Brain (organoid and tissue), 1 donor: Measurements from ENCODE around the gene OR2J2. TPM values are rescaled to one million over a fixed set of nuclear protein-coding genes. Genes with fewer than 3 reads are reported as not detected.

Source experiments
- polyA plus RNA-seq: library from polyadenylated mRNA; stranded (reverse); fragments of 350-450 nt; fragmentation: Illumina TruSeq; extraction: RNeasy Lipid Tissue Mini Kit (QIAGEN cat#74804); gene quantifications from one replicate; pipeline ENCODE4 v1.2.3, GENCODE V29; 2015; ENCODE audit warnings: low read depth, low replicate concordance; ENCODE audit not compliant: insufficient read depth

The OR2J2 gene
- polyA plus RNA-seq, 1 donor from 2014 or later, result not detected

Other genes with a start within 250 kb of the OR2J2 start
- 54.7 TPM for gene TRIM27, start 246.9 kb upstream of the OR2J2 start, polyA plus RNA-seq
- not detected for gene ZNF311, start 165.6 kb upstream of the OR2J2 start, polyA plus RNA-seq
- not detected for gene OR2W1, start 125.7 kb upstream of the OR2J2 start, polyA plus RNA-seq
- not detected for gene OR2B3, start 83.6 kb upstream of the OR2J2 start, polyA plus RNA-seq
- not detected for gene OR2J1, start 71.4 kb upstream of the OR2J2 start, polyA plus RNA-seq
- not detected for gene OR2J3, start 62.8 kb upstream of the OR2J2 start, polyA plus RNA-seq
- not detected for gene OR14J1, start 130.8 kb downstream of the OR2J2 start, polyA plus RNA-seq
- not detected for gene OR5V1, start 198.0 kb downstream of the OR2J2 start, polyA plus RNA-seq
- not detected for gene OR12D3, start 204.4 kb downstream of the OR2J2 start, polyA plus RNA-seq
- not detected for gene OR12D2, start 224.7 kb downstream of the OR2J2 start, polyA plus RNA-seq
- gene OR12D1, start 244.0 kb downstream of the OR2J2 start, polyA plus RNA-seq, result not detected